ENCODE results near the gene MAGI1. TPM values are rescaled to one million over a fixed set of nuclear protein-coding genes. Genes with fewer than 3 reads are reported as not detected.

The MAGI1 gene
- total and polyA plus RNA-seq, 2 donors (not counting 1 experiment from before 2014, with no cell fraction given): 0.10 to 0.22 TPM

DNA sequence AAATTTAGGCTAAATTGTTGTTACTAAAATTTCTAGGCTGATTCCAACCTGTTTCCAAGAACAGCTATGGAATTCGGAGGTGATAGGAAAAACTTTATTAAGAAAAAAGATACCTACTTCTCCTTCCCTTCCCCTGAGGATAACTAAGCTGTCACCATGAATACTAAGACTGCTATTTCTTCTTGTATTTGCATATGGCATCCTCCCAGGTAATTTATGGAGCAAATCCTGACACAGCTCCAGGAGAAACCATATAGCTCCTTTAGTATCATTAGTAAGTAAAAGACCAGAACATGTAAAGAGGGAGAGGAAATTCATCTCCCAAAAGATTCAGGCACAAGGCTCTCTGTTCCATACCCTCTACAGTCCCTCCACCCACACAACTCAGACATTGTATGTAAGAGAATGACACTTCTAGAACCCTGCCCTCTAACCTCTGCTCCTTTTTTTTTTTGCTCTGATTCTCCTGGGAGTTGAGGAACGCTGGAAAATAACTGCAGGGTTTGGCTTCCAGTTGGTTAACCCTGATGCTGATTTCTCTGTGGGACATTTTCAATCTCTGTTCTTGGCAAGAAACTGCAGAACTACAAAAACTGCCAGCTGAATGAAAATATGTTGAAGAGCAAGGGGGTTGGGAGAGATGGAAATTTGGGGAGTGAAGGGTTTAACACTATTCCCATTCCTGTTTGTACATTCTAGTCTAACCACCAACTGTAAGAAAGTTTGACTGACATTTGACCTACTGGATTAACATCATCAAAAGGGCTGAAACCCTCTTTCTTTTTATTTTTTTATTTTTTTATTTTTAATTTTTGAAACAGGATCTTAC is 14.2 kb upstream of the MAGI1 start:
- H3K4me3 ChIP-seq (ENCODE audit: control extremely low read depth in 1 of 5, extremely low read depth in 1 of 5, insufficient read depth in 1 of 5, low read depth in 2 of 5, low read length in 4 of 5): no peak overlapping the region
- no peaks in the 10 kb centered on the region for H3K27me3 ChIP-seq (replicated peaks in 1 of 4; ENCODE audit: control extremely low read depth in 1 of 4, control insufficient read depth in 3 of 4, insufficient read depth in 4 of 4, low read length in 3 of 4)
- no peak for ATAC-seq (ENCODE audit: low read depth)
- no peaks in the 10 kb centered on the region for H3K9me3 ChIP-seq (ENCODE audit: control extremely low read depth in 1 of 3, control insufficient read depth in 2 of 3, insufficient read depth in 1 of 3, low read length in 2 of 3)
- TF ChIP-seq CTCF (IDR thresholded peaks at IDR 0.05) (no peak), EZH2 (IDR thresholded peaks at IDR 0.05; ENCODE audit: borderline replicate concordance, insufficient read depth, low read depth, low read length, poor library complexity, severe bottlenecking) (no peak)
- no peaks in the 10 kb centered on the region for H4K20me1 ChIP-seq (ENCODE audit: control insufficient read depth, insufficient read depth, low read length, poor library complexity, severe bottlenecking)
- no peaks in the 10 kb centered on the region for H3K36me3 ChIP-seq (replicated peaks in 1 of 2; ENCODE audit: control extremely low read depth in 1 of 2, control insufficient read depth in 1 of 2, extremely low read depth in 1 of 2, insufficient read depth in 2 of 2, low read length in 1 of 2)
- ChIA-PET POLR2A (no interaction called here), CTCF (no interaction called here)
- no peak overlapping the region for H2AFZ ChIP-seq (ENCODE audit: insufficient read depth, low read depth, low read length, poor library complexity, severe bottlenecking)
- no peaks in the 10 kb centered on the region for H3K4me1 ChIP-seq (ENCODE audit: control insufficient read depth in 2 of 2, insufficient read depth in 2 of 2, low read length in 2 of 2)
- DNase-seq: no peak
- Mint-ChIP-seq H3K27ac (no peak overlapping the region), H3K4me3 (no peak overlapping the region), H3K9me3 (ENCODE audit: insufficient read depth) (no peaks in the 10 kb centered on the region), H3K4me1 (no peaks in the 10 kb centered on the region), H3K27me3 (no peaks in the 10 kb centered on the region)
- intact Hi-C loops (cut with micrococcal nuclease): no loop called here
- WGBS (ENCODE audit: insufficient coverage): 86% methylated on average over 1 of the region's 2 CpGs
- no peak overlapping the region for H3K27ac ChIP-seq (ENCODE audit: low read length in 2 of 2)
- no peak overlapping the region for H3K9ac ChIP-seq (ENCODE audit: low read length)
- H3K79me2 ChIP-seq (ENCODE audit: control insufficient read depth, insufficient read depth, low read length): no peaks in the 10 kb centered on the region
- H3K4me2 ChIP-seq (replicated peaks; ENCODE audit: low read depth, low read length, poor library complexity, severe bottlenecking): no peak overlapping the region

DNA sequence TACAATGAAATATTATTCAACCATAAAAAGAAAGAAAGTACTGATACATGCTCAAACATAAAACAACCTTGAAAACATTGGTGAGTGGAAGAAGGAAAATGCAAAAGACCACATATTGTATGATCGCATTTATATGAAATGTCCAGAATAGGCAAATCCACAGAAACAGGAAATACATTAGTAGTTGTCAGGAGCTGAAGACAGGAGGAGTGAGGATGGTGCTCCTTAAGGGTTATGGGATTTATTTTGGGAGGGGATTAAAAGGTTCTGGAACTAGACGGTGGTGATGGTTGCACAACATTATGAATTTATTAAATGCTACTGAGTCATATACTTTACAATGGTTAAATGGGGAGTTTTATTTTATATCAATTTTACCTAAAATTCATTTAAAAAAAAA is 12.1 kb upstream of the MAGI1 start:
- Histone ChIP-seq H3K4me1 (ENCODE audit: control insufficient read depth in 2 of 2, insufficient read depth in 2 of 2, low read length in 2 of 2) (no peaks in the 10 kb centered on the region), H3K79me2 (ENCODE audit: control insufficient read depth, insufficient read depth, low read length) (no peaks in the 10 kb centered on the region), H2AFZ (ENCODE audit: insufficient read depth, low read depth, low read length, poor library complexity, severe bottlenecking) (no peak overlapping the region), H3K27ac (ENCODE audit: low read length in 2 of 2) (no peak overlapping the region), H3K4me2 (replicated peaks; ENCODE audit: low read depth, low read length, poor library complexity, severe bottlenecking) (no peak overlapping the region), H3K9ac (ENCODE audit: low read length) (no peak overlapping the region), H4K20me1 (ENCODE audit: control insufficient read depth, insufficient read depth, low read length, poor library complexity, severe bottlenecking) (no peaks in the 10 kb centered on the region), H3K27me3 (replicated peaks in 1 of 4; ENCODE audit: control extremely low read depth in 1 of 4, control insufficient read depth in 3 of 4, insufficient read depth in 4 of 4, low read length in 3 of 4) (no peaks in the 10 kb centered on the region), H3K9me3 (ENCODE audit: control extremely low read depth in 1 of 3, control insufficient read depth in 2 of 3, insufficient read depth in 1 of 3, low read length in 2 of 3) (no peaks in the 10 kb centered on the region), H3K36me3 (replicated peaks in 1 of 2; ENCODE audit: control extremely low read depth in 1 of 2, control insufficient read depth in 1 of 2, extremely low read depth in 1 of 2, insufficient read depth in 2 of 2, low read length in 1 of 2) (no peaks in the 10 kb centered on the region), H3K4me3 (ENCODE audit: control extremely low read depth in 1 of 5, extremely low read depth in 1 of 5, insufficient read depth in 1 of 5, low read depth in 2 of 5, low read length in 4 of 5) (no peak overlapping the region)
- no peak overlapping the region for H3K27ac Mint-ChIP-seq
- TF ChIP-seq EZH2 (IDR thresholded peaks at IDR 0.05; ENCODE audit: borderline replicate concordance, insufficient read depth, low read depth, low read length, poor library complexity, severe bottlenecking) (no peak), CTCF (IDR thresholded peaks at IDR 0.05) (no peak)
- intact Hi-C loops (cut with micrococcal nuclease): no loop called here
- no peaks in the 10 kb centered on the region for H3K4me1 Mint-ChIP-seq
- CTCF ChIA-PET: no interaction called here
- POLR2A ChIA-PET: no interaction called here
- no peak overlapping the region for H3K4me3 Mint-ChIP-seq
- DNase-seq (no peak), ATAC-seq (ENCODE audit: low read depth) (no peak)
- no peaks in the 10 kb centered on the region for H3K9me3 Mint-ChIP-seq (ENCODE audit: insufficient read depth)
- H3K27me3 Mint-ChIP-seq: no peaks in the 10 kb centered on the region
- 100% methylated on average over 1 of the region's 2 CpGs for WGBS (ENCODE audit: insufficient coverage)
